IMR-90 (cell line): ENCODE measurements around the gene LPAR2. TPM values are rescaled to one million over a fixed set of nuclear protein-coding genes. Genes with fewer than 3 reads are reported as not detected.

Source experiments
- ATAC-seq: fragments of 200-7000 bp; cut with Tn5 transposase; 2 replicates; pipeline ENCODE4 v1.9.1; 2020; ENCODE audit warnings: low read depth, mild to moderate bottlenecking, moderate library complexity
- BruUV-seq: library from RNA; stranded (reverse); fragments of 400-500 nt; replicated peaks from 2 replicates; lab custom pipeline; 2021; lab: Mats Ljungman, UMichigan
- CTCF ChIA-PET: fragments of 300-600 bp; formaldehyde crosslinking; extraction: SDS; loops from one replicate; lab custom pipeline; 2021; ENCODE audit warnings: antibody characterized with exemption; lab: Yijun Ruan, JAX
- POLR2A ChIA-PET: fragments of 300-600 bp; sonication (Branson Sonifier 250); formaldehyde crosslinking; loops from one replicate; lab custom pipeline; 2022; ENCODE audit warnings: antibody characterized with exemption; ENCODE audit not compliant: unreplicated experiment; lab: Charles Lee
- DNase-seq: peaks from one replicate; pipeline ENCODE4 v3.0.0; 2013
- H2AFZ ChIP-seq: replicated peaks from 2 replicates; pipeline ENCODE3; 2013; ENCODE audit warnings: low read length, mild to moderate bottlenecking; ENCODE audit not compliant: poor library complexity
- H2AK5ac ChIP-seq: 2 replicates; pipeline ENCODE4 v1.6.1; 2013; ENCODE audit warnings: low read depth, low read length, inconsistent platforms
- H2AK9ac ChIP-seq: replicated peaks from 2 replicates; pipeline ENCODE3; 2013; ENCODE audit warnings: mild to moderate bottlenecking, low read depth, low read length, moderate library complexity; ENCODE audit not compliant: poor library complexity
- H2BK120ac ChIP-seq: 2 replicates; pipeline ENCODE4 v1.6.1; 2013; ENCODE audit warnings: low read depth, low read length, inconsistent platforms
- H2BK15ac ChIP-seq: 3 replicates; pipeline ENCODE4 v1.6.1; 2013; ENCODE audit warnings: low read depth, low read length, inconsistent platforms
- H2BK20ac ChIP-seq: 2 replicates; pipeline ENCODE4 v1.6.1; 2013; ENCODE audit warnings: low read depth, mild to moderate bottlenecking, inconsistent platforms, low read length, moderate library complexity
- H2BK5ac ChIP-seq: 2 replicates; pipeline ENCODE4 v1.6.1; 2013; ENCODE audit warnings: mild to moderate bottlenecking, low read depth, low read length, inconsistent platforms; ENCODE audit not compliant: poor library complexity, severe bottlenecking
- H3K14ac ChIP-seq: replicated peaks from 2 replicates; pipeline ENCODE4 v1.6.1; 2013; ENCODE audit warnings: low read depth, low read length, inconsistent platforms
- H3K18ac ChIP-seq: 2 replicates; pipeline ENCODE4 v1.6.1; 2013; ENCODE audit warnings: low read depth, low read length, control low read depth
- H3K23ac ChIP-seq: 2 replicates; pipeline ENCODE4 v1.6.1; 2013; ENCODE audit warnings: low read depth, low read length, inconsistent platforms
- H3K27ac ChIP-seq: 2 replicates; pipeline ENCODE4 v1.5.1; 2013; ENCODE audit warnings: mild to moderate bottlenecking, control low read depth, low read length; ENCODE audit not compliant: insufficient read depth
- H3K27me3 ChIP-seq: 2 replicates; pipeline ENCODE4 v1.6.1; 2013; ENCODE audit warnings: low read length; ENCODE audit not compliant: control insufficient read depth, insufficient read depth
- H3K36me3 ChIP-seq: 2 replicates; pipeline ENCODE4 v1.6.1; 2013; ENCODE audit warnings: low read length, mixed read lengths; ENCODE audit not compliant: control insufficient read depth, insufficient read depth
- H3K4ac ChIP-seq: 2 replicates; pipeline ENCODE4 v1.6.1; 2013; ENCODE audit warnings: low read depth, low read length, inconsistent platforms
- H3K4me1 ChIP-seq: 2 replicates; pipeline ENCODE4 v1.6.1; 2013; ENCODE audit warnings: low read length, mixed read lengths; ENCODE audit not compliant: control insufficient read depth, insufficient read depth
- H3K4me2 ChIP-seq: 2 replicates; pipeline ENCODE4 v1.6.1; 2013; ENCODE audit warnings: low read depth, mild to moderate bottlenecking, control low read depth, low read length, moderate library complexity
- H3K4me3 ChIP-seq: 2 replicates; pipeline ENCODE4 v1.5.1; 2013; ENCODE audit warnings: low read depth, mild to moderate bottlenecking, control low read depth, low read length, moderate library complexity; ENCODE audit not compliant: insufficient read depth
- H3K56ac ChIP-seq: 2 replicates; pipeline ENCODE4 v1.6.1; 2013; ENCODE audit warnings: low read length, inconsistent platforms; ENCODE audit not compliant: insufficient read depth; ENCODE audit errors: extremely low read depth
- H3K79me1 ChIP-seq, 2 experiments: 2 replicates each; pipeline ENCODE4 v1.6.1; 2013; ENCODE audit warnings: low read length in 2 of 2, inconsistent platforms in 1 of 2, low read depth in 1 of 2
- H3K9ac ChIP-seq: 2 replicates; pipeline ENCODE4 v1.6.1; 2013; ENCODE audit warnings: low read depth, low read length, control low read depth
- H3K9me1 ChIP-seq: 2 replicates; pipeline ENCODE4 v1.6.1; 2013; ENCODE audit warnings: low read length, inconsistent platforms; ENCODE audit not compliant: insufficient read depth
- H3K9me3 ChIP-seq: 2 replicates; pipeline ENCODE4 v1.6.1; 2013; ENCODE audit warnings: low read length; ENCODE audit not compliant: control insufficient read depth, insufficient read depth
- H4K20me1 ChIP-seq: 2 replicates; pipeline ENCODE4 v1.6.1; 2013; ENCODE audit warnings: low read length, inconsistent platforms; ENCODE audit not compliant: insufficient read depth
- H4K5ac ChIP-seq: 2 replicates; pipeline ENCODE4 v1.6.1; 2013; ENCODE audit warnings: mild to moderate bottlenecking, low read depth, low read length, control low read depth
- H4K8ac ChIP-seq, 2 experiments: 2 replicates each; pipeline ENCODE4 v1.6.1; 2013; ENCODE audit warnings: low read depth in 2 of 2, low read length in 2 of 2, control low read depth in 1 of 2, inconsistent platforms in 1 of 2
- H4K91ac ChIP-seq: 2 replicates; pipeline ENCODE4 v1.6.1; 2013; ENCODE audit warnings: low read depth, low read length, inconsistent platforms; ENCODE audit not compliant: insufficient read depth
- CEBPB ChIP-seq: IDR thresholded peaks from 2 replicates; pipeline ENCODE4 v1.6.1; 2012; ENCODE audit warnings: low read depth, low read length, improper control_type of control experiment
- MAZ ChIP-seq: IDR thresholded peaks from 2 replicates; pipeline ENCODE4 v1.6.1; 2012; ENCODE audit warnings: low read depth, mild to moderate bottlenecking, low read length, improper control_type of control experiment, moderate library complexity, borderline replicate concordance
- WGBS, 2 experiments: methylation state at CpG; one replicate each; pipeline versions ENCODE4 v1.1.5 to v1.1.7; 2013; ENCODE audit warnings: missing lambda C conversion rate in 2 of 2; ENCODE audit not compliant: insufficient read length in 1 of 2; ENCODE audit errors: extremely low coverage in 2 of 2; 5-methylcytosine and 5-hydroxymethylcytosine counted together
- dilution Hi-C: fragments of 300-500 bp; cut with HindIII; formaldehyde crosslinking; loops from one replicate; pipeline ENCODE4 v1.14.3; 2018; ENCODE audit warnings: low sequenced_read_pairs; ENCODE audit not compliant: unreplicated experiment
- in situ Hi-C: fragments of 300-500 bp; cut with MboI; formaldehyde crosslinking; loops from 3 replicates; pipeline ENCODE4 v1.14.3; 2019; ENCODE audit warnings: low sequenced_read_pairs, inconsistent platforms, mixed read lengths
- intact Hi-C: fragments of 100-400 bp; cut with micrococcal nuclease; formaldehyde crosslinking; loops from 2 replicates; pipeline ENCODE4 v1.10.0; 2022
- polyA plus RNA-seq, 3 experiments: library from polyadenylated mRNA; depleted of rRNA; stranded (reverse); fragments of >200 nt; gene quantifications; 2 replicates each; pipeline ENCODE4 v1.2.3, GENCODE V29; 2012; ENCODE audit warnings: low replicate concordance in 1 of 3
- total RNA-seq: library from RNA; depleted of rRNA; stranded (reverse); fragments of >200 nt; gene quantifications from 2 replicates; pipeline ENCODE4 v1.2.3, GENCODE V29; 2012

LPAR2 gene
- total and polyA plus RNA-seq, 2 of the 4 experiments (the other 2 are of a cell fraction): under 0.01 to 5.4 TPM

DNA sequence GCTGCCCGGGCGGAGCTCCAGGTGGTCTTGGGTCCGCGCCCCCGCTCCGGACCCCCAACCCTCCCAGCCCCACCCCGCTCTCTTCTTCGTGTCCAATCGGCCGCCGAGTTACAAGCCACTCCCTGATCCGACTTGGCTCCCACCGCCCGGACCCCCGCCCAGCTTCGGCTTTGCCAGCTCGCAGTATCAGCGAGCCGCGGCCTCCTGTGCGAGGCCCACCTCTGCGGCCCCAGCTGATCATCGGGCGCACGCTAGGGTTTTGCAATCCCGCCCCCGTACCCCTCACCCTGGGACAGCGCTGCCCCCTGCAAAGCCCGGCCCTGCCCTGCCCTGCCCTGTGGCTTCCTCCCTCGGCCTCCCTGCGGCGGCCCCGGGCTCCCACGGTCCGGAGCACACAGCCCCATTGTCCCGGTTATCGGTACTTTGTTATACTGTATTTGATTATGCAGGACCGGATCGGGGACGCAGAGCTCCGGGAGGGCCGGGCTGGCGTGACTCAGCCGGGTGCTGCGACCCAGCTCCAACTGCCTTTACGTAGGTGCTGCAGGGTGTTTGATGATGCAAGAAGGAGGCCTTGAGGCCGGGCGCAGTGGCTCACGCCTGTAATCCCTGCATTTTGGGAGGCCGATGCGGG, 598 bp upstream of the LPAR2 start:
- H4K20me1 ChIP-seq: no peaks in the 10 kb centered on the region
- CTCF ChIA-PET: interaction anchor here (0.6 kb wide), 1 partner anchor 34 kb away, joined by 3 read pairs; no protein-coding TSS in a partner anchor
- no peak overlapping the region for H2BK5ac ChIP-seq
- dilution Hi-C loops: no loop called here
- no peak overlapping the region for H4K8ac ChIP-seq
- H3K4ac ChIP-seq: no peak overlapping the region
- H2BK20ac ChIP-seq: no peak overlapping the region
- H3K18ac ChIP-seq: no peak overlapping the region
- 26% methylated on average over 8 of the region's 51 CpGs; no CpG with 5 or more reads in 1 of the 2 experiments for WGBS, 2 experiments
- no peak overlapping the region for H3K23ac ChIP-seq
- ATAC-seq (peak; percentile 50), DNase-seq (peak; percentile 48)
- intact Hi-C loops: no loop called here
- no peak overlapping the region for H2BK15ac ChIP-seq
- no peaks in the 10 kb centered on the region; the same call in 1 of the 2 replicates for H3K27me3 ChIP-seq
- no peak overlapping the region for H4K91ac ChIP-seq
- H3K9me1 ChIP-seq: peaks cover 3% of the 10 kb centered on the region; the same call in 1 of the 2 replicates
- peak overlapping the region; percentile 42 for H2AK9ac ChIP-seq
- no peak overlapping the region for H3K9ac ChIP-seq
- no peak overlapping the region for H2AK5ac ChIP-seq
- peaks cover 21% of the 10 kb centered on the region for H3K36me3 ChIP-seq
- no peak overlapping the region for H2BK120ac ChIP-seq
- H3K4me2 ChIP-seq: peak overlapping the region; percentile 26; the same call in 1 of the 2 replicates
- H4K5ac ChIP-seq: no peak overlapping the region
- H3K56ac ChIP-seq: no peak overlapping the region
- H3K14ac ChIP-seq: no peak overlapping the region
- POLR2A ChIA-PET: no interaction called here
- H3K79me1 ChIP-seq: no peaks in the 10 kb centered on the region
- H2AFZ ChIP-seq: peak overlapping the region; percentile 83
- TF ChIP-seq CEBPB (peak; percentile 51), MAZ (no peak)
- H3K27ac ChIP-seq: no peak overlapping the region
- no peak overlapping the region for H3K4me3 ChIP-seq
- in situ Hi-C loops: loop anchor here (25.0 kb wide), 1 partner anchor 241 kb away; no protein-coding TSS in a partner anchor
- no peaks in the 10 kb centered on the region for H3K9me3 ChIP-seq
- no peaks in the 10 kb centered on the region for H3K4me1 ChIP-seq
- BruUV-seq: no TSS peak
